Gastroesophageal sphincter (tissue), 3 donors: ENCODE measurements around the gene CTIF.

ENCODE experiments used
- EP300 ChIP-seq: sonication (generic); formaldehyde crosslinking; IDR thresholded peaks from one replicate; pipeline ENCODE4 v1.6.1; 2017; ENCODE audit warnings: antibody characterized with exemption, mild to moderate bottlenecking
- POLR2A ChIP-seq, 2 donors: fragments of 450-650 bp; IDR thresholded peaks; one replicate each; pipeline ENCODE4 v1.6.1; 2017; ENCODE audit warnings: antibody characterized with exemption in 2 of 2, mild to moderate bottlenecking in 2 of 2, moderate library complexity in 1 of 2
- POLR2AphosphoS5 ChIP-seq: sonication (generic); formaldehyde crosslinking; IDR thresholded peaks from one replicate; pipeline ENCODE4 v1.6.1; 2017; ENCODE audit warnings: antibody characterized with exemption
- TF ChIP-seq, protein P1 (sequence below), 4 experiments: fragments of 200-600 bp in 2 of 4; fragments of 450-650 bp in 2 of 4; sonication (generic) in 1 of 4; IDR thresholded peaks; one replicate each; pipeline ENCODE4 v1.5.1; 2017 to 2019; ENCODE audit warnings: antibody characterized with exemption in 4 of 4, mild to moderate bottlenecking in 2 of 4, moderate library complexity in 2 of 4

DNA sequence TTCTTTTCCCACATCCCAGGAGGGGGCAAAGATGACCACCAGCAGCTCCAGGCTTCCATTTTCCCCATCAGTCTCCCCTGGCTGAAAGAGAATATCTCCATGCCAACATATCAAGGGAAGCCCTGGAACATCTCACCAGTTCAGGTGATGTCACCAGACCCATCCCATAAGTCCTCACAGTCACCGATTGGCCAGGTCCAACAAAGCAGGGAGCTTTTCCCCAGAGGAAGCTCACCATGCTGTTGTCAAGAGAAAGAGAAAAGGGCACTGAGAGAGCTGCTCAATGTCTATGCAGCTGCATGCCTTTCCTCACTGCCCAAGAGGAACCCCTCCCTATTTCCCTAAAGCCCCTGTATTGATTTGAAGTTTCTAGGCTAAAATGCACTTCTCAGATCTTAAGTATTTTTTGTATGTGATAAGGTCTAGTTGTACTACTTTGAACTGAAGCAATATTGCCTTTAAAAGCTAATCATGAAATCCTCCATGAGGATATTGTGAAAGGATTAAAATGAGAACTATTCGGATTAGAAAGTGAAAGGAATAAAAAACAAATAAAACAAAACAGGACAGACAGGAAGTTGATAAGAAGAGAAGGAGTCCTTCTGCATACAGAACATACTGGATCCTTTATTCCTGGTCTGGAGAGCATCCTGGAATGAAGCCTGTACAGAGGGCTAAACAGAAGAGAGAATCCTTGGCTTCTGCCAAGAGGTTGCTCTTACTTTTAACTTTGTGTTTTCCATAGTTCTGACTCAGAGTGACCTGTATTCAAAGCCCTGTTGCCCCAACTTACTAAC lies 45.2 kb upstream of the CTIF start:
- TF ChIP-seq, protein P1, sequence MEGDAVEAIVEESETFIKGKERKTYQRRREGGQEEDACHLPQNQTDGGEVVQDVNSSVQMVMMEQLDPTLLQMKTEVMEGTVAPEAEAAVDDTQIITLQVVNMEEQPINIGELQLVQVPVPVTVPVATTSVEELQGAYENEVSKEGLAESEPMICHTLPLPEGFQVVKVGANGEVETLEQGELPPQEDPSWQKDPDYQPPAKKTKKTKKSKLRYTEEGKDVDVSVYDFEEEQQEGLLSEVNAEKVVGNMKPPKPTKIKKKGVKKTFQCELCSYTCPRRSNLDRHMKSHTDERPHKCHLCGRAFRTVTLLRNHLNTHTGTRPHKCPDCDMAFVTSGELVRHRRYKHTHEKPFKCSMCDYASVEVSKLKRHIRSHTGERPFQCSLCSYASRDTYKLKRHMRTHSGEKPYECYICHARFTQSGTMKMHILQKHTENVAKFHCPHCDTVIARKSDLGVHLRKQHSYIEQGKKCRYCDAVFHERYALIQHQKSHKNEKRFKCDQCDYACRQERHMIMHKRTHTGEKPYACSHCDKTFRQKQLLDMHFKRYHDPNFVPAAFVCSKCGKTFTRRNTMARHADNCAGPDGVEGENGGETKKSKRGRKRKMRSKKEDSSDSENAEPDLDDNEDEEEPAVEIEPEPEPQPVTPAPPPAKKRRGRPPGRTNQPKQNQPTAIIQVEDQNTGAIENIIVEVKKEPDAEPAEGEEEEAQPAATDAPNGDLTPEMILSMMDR (IDR thresholded peaks at IDR 0.05) = no peak
- no peak for TF ChIP-seq EP300
- TF ChIP-seq POLR2A (IDR thresholded peaks at IDR 0.05) = no peak
- no peak for TF ChIP-seq POLR2AphosphoS5
